PC-3 (cell line): Measurements from ENCODE around the gene MED22.

Experiments used
- EZH2 ChIP-seq: fragments of 300-600 bp; sonication (generic); IDR thresholded peaks from one replicate; pipeline ENCODE4 v1.6.1; 2017; ENCODE audit warnings: antibody characterized with exemption, mild to moderate bottlenecking, low read length; ENCODE audit not compliant: unreplicated experiment
- TF ChIP-seq, protein P1 (sequence below): fragments of 300-600 bp; sonication (generic); conservative IDR thresholded peaks from 2 replicates; pipeline ENCODE4 v1.5.1; 2017; ENCODE audit warnings: antibody characterized with exemption, low read depth, mild to moderate bottlenecking, low read length

DNA sequence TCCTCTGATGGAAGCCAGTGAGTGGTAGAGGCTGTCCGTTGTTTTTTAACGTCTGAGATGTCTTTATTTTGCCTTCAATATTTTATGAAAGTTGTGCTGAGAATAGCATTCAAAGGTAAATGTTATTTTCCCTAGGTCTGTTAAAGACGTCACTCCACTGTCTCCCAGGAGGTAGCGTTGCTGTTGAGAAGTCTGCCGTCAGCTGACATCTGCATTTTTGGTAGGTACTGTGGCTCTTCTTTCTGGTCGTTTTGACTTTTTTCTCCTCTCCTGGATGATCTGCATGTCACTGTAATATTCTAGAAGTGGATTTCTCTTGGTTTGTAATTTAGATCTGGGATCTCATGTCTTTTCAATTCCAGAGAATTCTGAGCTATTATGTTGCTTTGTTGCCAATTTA is 38.3 kb downstream of the MED22 start:
- TF ChIP-seq, protein P1, sequence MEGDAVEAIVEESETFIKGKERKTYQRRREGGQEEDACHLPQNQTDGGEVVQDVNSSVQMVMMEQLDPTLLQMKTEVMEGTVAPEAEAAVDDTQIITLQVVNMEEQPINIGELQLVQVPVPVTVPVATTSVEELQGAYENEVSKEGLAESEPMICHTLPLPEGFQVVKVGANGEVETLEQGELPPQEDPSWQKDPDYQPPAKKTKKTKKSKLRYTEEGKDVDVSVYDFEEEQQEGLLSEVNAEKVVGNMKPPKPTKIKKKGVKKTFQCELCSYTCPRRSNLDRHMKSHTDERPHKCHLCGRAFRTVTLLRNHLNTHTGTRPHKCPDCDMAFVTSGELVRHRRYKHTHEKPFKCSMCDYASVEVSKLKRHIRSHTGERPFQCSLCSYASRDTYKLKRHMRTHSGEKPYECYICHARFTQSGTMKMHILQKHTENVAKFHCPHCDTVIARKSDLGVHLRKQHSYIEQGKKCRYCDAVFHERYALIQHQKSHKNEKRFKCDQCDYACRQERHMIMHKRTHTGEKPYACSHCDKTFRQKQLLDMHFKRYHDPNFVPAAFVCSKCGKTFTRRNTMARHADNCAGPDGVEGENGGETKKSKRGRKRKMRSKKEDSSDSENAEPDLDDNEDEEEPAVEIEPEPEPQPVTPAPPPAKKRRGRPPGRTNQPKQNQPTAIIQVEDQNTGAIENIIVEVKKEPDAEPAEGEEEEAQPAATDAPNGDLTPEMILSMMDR = no peak
- no peak for TF ChIP-seq EZH2
